ENCODE data around the gene ZBTB7C. TPM values are rescaled to one million over a fixed set of nuclear protein-coding genes. Genes with fewer than 3 reads are reported as not detected.
A peak's percentile ranks its signal among the peaks of the same experiment; 100 is the strongest.

Gene ZBTB7C
- total RNA-seq, 2 experiments from 2014 or later: not detected

DNA sequence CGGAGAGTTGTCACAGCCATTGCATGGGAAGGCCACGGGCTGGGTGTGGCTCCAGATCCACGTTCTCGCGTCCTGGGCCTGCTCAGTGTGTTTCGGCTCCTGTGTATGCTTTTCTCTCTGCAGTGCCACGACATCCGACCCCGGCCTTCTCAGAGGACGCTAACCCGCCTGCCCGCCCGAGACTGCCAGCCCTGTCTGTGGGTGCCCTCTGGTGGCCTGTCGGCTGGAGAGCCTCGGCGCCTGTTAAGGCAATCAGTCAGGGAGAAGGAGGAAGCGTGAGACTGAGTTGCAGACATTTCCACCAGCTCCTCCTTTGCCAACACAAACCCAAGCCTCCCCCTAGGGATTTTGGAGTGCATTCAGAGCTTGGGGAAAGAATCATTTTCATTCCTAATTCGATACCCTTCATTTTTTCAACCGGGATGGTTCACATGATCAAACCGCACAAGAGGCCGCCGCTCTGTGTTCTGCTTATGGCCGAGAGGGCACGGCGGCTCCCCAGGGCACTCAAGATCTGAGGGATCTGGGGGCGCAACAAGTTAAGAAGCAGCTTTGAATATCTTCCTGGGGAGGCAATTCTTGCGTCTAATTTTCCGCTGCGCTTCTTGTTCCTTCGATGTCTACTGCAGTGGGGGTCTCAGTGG is 37.5 kb upstream of the ZBTB7C start:
- no peak overlapping the region for H3K4me2 ChIP-seq (ENCODE audit: low read length)
- POLR2A ChIA-PET: no interaction called here

DNA sequence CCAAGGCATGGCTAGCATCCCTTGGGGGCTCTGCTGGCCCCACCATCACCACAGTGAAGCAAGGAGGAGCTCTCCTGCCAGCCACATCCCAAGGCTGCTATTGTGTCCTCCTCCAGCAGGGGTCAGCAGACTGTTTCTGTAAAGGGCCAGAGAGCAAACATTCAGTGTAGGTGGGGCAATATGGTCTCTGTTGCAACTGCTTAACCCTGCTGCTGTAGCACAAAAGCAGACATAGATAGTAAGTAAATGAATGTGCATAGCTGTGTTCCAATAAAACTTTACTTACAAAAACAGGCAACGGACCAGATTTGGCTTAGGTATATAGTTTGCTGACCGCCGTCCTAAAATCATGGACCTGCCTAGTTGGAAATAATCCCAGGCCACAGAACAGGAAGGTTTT is 36.4 kb upstream of the ZBTB7C start:
- no peaks in the 10 kb centered on the region for H3K9me3 ChIP-seq (ENCODE audit: low read length)
- no peaks in the 10 kb centered on the region for H3K4me1 ChIP-seq (ENCODE audit: insufficient read depth, low read length, poor library complexity, severe bottlenecking)
- POLR2A ChIA-PET: interaction anchor here (0.6 to 0.8 kb wide), 2 partner anchors 25 to 217 kb away, joined by 4 read pairs; no protein-coding TSS in a partner anchor
- no TSS peak for BruUV-seq (replicated peaks)
- H4K20me1 ChIP-seq (ENCODE audit: insufficient read depth, low read length): no peaks in the 10 kb centered on the region
- peak; percentile 56 for DNase-seq (ENCODE audit: low spot score)
- no peak overlapping the region for H3K4me2 ChIP-seq (ENCODE audit: low read length)
- no peak for TF ChIP-seq EZH2phosphoT487 (IDR thresholded peaks at IDR 0.05; ENCODE audit: borderline replicate concordance, low read depth, low read length)
- TF ChIP-seq, protein P1, sequence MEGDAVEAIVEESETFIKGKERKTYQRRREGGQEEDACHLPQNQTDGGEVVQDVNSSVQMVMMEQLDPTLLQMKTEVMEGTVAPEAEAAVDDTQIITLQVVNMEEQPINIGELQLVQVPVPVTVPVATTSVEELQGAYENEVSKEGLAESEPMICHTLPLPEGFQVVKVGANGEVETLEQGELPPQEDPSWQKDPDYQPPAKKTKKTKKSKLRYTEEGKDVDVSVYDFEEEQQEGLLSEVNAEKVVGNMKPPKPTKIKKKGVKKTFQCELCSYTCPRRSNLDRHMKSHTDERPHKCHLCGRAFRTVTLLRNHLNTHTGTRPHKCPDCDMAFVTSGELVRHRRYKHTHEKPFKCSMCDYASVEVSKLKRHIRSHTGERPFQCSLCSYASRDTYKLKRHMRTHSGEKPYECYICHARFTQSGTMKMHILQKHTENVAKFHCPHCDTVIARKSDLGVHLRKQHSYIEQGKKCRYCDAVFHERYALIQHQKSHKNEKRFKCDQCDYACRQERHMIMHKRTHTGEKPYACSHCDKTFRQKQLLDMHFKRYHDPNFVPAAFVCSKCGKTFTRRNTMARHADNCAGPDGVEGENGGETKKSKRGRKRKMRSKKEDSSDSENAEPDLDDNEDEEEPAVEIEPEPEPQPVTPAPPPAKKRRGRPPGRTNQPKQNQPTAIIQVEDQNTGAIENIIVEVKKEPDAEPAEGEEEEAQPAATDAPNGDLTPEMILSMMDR (conservative IDR thresholded peaks at IDR 0.05; ENCODE audit: low read length): peak; percentile 78
- H3K79me2 ChIP-seq (ENCODE audit: insufficient read depth, low read depth, low read length): no peaks in the 10 kb centered on the region
- intact Hi-C loops (cut with micrococcal nuclease; ENCODE audit: unreplicated experiment): loop anchor here (5.0 to 10.0 kb wide), 2 partner anchors 211 to 423 kb away; no protein-coding TSS in a partner anchor
- no peak overlapping the region for H3K27ac ChIP-seq (ENCODE audit: low read depth, low read length, poor library complexity, severe bottlenecking)
- CTCF ChIA-PET (ENCODE audit: unreplicated experiment): interaction anchor here (0.5 to 1.2 kb wide), 3 partner anchors 25 to 226 kb away, joined by 3 to 4 read pairs (median 3); no protein-coding TSS in a partner anchor
- no peak overlapping the region for H3K4me3 ChIP-seq (ENCODE audit: low read depth, low read length, poor library complexity, severe bottlenecking)
- no peaks in the 10 kb centered on the region for H3K9me2 ChIP-seq (ENCODE audit: insufficient read depth, low read length)
- no peaks in the 10 kb centered on the region for H3K36me3 ChIP-seq (ENCODE audit: insufficient read depth, low read length)
- H2AFZ ChIP-seq (ENCODE audit: low read length): no peak overlapping the region

More for the DNA sequence above, 37.5 kb upstream of the ZBTB7C start:
- no peaks in the 10 kb centered on the region for H4K20me1 ChIP-seq (ENCODE audit: insufficient read depth, low read length)
- no peak for TF ChIP-seq EZH2phosphoT487 (IDR thresholded peaks at IDR 0.05; ENCODE audit: borderline replicate concordance, low read depth, low read length)
- TF ChIP-seq, protein P1 (conservative IDR thresholded peaks at IDR 0.05; ENCODE audit: low read length): peak; percentile 77
- no TSS peak for BruUV-seq (replicated peaks)
- H3K4me1 ChIP-seq (ENCODE audit: insufficient read depth, low read length, poor library complexity, severe bottlenecking): no peaks in the 10 kb centered on the region
- no peaks in the 10 kb centered on the region for H3K9me3 ChIP-seq (ENCODE audit: low read length)
- no peaks in the 10 kb centered on the region for H3K9me2 ChIP-seq (ENCODE audit: insufficient read depth, low read length)
- no peak overlapping the region for H2AFZ ChIP-seq (ENCODE audit: low read length)
- CTCF ChIA-PET (ENCODE audit: unreplicated experiment): no interaction called here
- no peaks in the 10 kb centered on the region for H3K36me3 ChIP-seq (ENCODE audit: insufficient read depth, low read length)
- no peak overlapping the region for H3K27ac ChIP-seq (ENCODE audit: low read depth, low read length, poor library complexity, severe bottlenecking)
- DNase-seq (ENCODE audit: low spot score): peak; percentile 54
- H3K4me3 ChIP-seq (ENCODE audit: low read depth, low read length, poor library complexity, severe bottlenecking): no peak overlapping the region
- intact Hi-C loops (cut with micrococcal nuclease; ENCODE audit: unreplicated experiment): loop anchor here (5.0 to 10.0 kb wide), 2 partner anchors 212 to 424 kb away; no protein-coding TSS in a partner anchor
- no peaks in the 10 kb centered on the region for H3K79me2 ChIP-seq (ENCODE audit: insufficient read depth, low read depth, low read length)

DNA sequence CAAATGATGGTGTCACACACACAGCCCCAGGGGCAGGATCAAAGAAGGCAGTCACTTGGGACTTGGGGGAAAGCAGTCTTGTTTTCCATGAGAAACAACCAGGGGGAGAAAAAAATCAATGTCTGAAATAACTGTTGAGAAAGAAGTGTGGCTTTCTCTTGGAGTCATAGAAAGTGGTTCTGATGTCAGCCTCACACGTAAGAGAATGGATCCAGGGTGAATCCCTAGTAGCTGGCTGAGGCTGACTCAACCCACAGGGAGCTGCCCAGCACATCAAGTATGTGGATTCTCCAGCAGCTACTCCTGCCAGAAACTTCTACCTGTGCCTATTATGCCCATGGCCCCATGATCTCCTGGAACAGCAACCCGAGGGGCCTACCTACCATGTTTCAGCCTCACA is 33.6 kb upstream of the ZBTB7C start:
- Histone ChIP-seq H3K4me3 (ENCODE audit: low read depth, low read length, poor library complexity, severe bottlenecking) (no peak overlapping the region), H3K9me2 (ENCODE audit: insufficient read depth, low read length) (no peaks in the 10 kb centered on the region), H3K36me3 (ENCODE audit: insufficient read depth, low read length) (no peaks in the 10 kb centered on the region), H3K4me1 (ENCODE audit: insufficient read depth, low read length, poor library complexity, severe bottlenecking) (no peaks in the 10 kb centered on the region), H4K20me1 (ENCODE audit: insufficient read depth, low read length) (no peaks in the 10 kb centered on the region), H2AFZ (ENCODE audit: low read length) (no peak overlapping the region), H3K4me2 (ENCODE audit: low read length) (no peak overlapping the region), H3K79me2 (ENCODE audit: insufficient read depth, low read depth, low read length) (no peaks in the 10 kb centered on the region), H3K27ac (ENCODE audit: low read depth, low read length, poor library complexity, severe bottlenecking) (no peak overlapping the region), H3K9me3 (ENCODE audit: low read length) (no peaks in the 10 kb centered on the region)
- POLR2A ChIA-PET: no interaction called here
- DNase-seq (ENCODE audit: low spot score): no peak
- BruUV-seq (replicated peaks): no TSS peak
- TF ChIP-seq EZH2phosphoT487 (IDR thresholded peaks at IDR 0.05; ENCODE audit: borderline replicate concordance, low read depth, low read length): no peak
- TF ChIP-seq, protein P1 (conservative IDR thresholded peaks at IDR 0.05; ENCODE audit: low read length): no peak
- CTCF ChIA-PET (ENCODE audit: unreplicated experiment): no interaction called here
- intact Hi-C loops (cut with micrococcal nuclease; ENCODE audit: unreplicated experiment): loop anchor here (10.0 kb wide), 1 partner anchor 208 kb away; no protein-coding TSS in a partner anchor

Measured in OCI-LY7 (cell line).